H1 (cell line): Measurements from ENCODE around the gene THADA. TPM values are rescaled to one million over a fixed set of nuclear protein-coding genes. Genes with fewer than 3 reads are reported as not detected.

Experiments used
- CTCF ChIA-PET: fragments of 300-600 bp; sonication (Branson Sonifier 250); formaldehyde crosslinking; loops from one replicate; lab custom pipeline; 2021; ENCODE audit not compliant: partially characterized antibody; lab: Charles Lee
- POLR2A ChIA-PET: fragments of 300-600 bp; sonication (Branson Sonifier 250); formaldehyde crosslinking; loops from one replicate; lab custom pipeline; 2021; ENCODE audit warnings: inconsistent platforms; ENCODE audit not compliant: partially characterized antibody; lab: Charles Lee
- DNase-seq, 2 experiments: peaks; one replicate each; pipeline versions ENCODE4 v3.0.0 to v3.0.0-alpha.2; 2010 to 2022; ENCODE audit warnings: low spot score in 2 of 2, low read depth in 1 of 2, mixed read lengths in 1 of 2
- FAIRE-seq: peaks from 2 replicates; lab custom pipeline; 2011; peaks lifted over from hg19 to GRCh38; lab: Jason Lieb, UNC
- H2AFZ ChIP-seq: 2 replicates; pipeline ENCODE4 v1.8.1; 2012; ENCODE audit warnings: low read length, inconsistent platforms
- H2AK5ac ChIP-seq: 2 replicates; pipeline ENCODE4 v1.6.1; 2013; ENCODE audit warnings: low read depth, low read length
- H2BK120ac ChIP-seq: replicated peaks from 2 replicates; pipeline ENCODE3; 2013; ENCODE audit warnings: low read depth, low read length, inconsistent platforms
- H2BK12ac ChIP-seq: 2 replicates; pipeline ENCODE4 v1.6.1; 2013; ENCODE audit warnings: low read depth, low read length
- H2BK15ac ChIP-seq: 2 replicates; pipeline ENCODE4 v1.6.1; 2013; ENCODE audit warnings: low read length
- H2BK20ac ChIP-seq: 2 replicates; pipeline ENCODE4 v1.6.1; 2013; ENCODE audit warnings: low read length
- H2BK5ac ChIP-seq: 2 replicates; pipeline ENCODE4 v1.6.1; 2013; ENCODE audit warnings: low read depth, low read length
- H3K14ac ChIP-seq: 2 replicates; pipeline ENCODE4 v1.6.1; 2013; ENCODE audit warnings: inconsistent platforms; ENCODE audit not compliant: insufficient read length
- H3K18ac ChIP-seq: 2 replicates; pipeline ENCODE4 v1.6.1; 2013; ENCODE audit warnings: low read length; ENCODE audit errors: extremely low read depth
- H3K23ac ChIP-seq: 2 replicates; pipeline ENCODE4 v1.6.1; 2013; ENCODE audit warnings: inconsistent platforms; ENCODE audit not compliant: insufficient read length
- H3K23me2 ChIP-seq: 2 replicates; pipeline ENCODE4 v1.6.1; 2013; ENCODE audit warnings: low read depth, low read length
- H3K27ac ChIP-seq: 2 replicates; pipeline ENCODE4 v1.6.1; 2011; ENCODE audit warnings: low read depth, low read length, inconsistent platforms
- H3K27me3 ChIP-seq, 4 experiments: replicated peaks in 1 of 4; 1 replicate in 1 of 4; 2 replicates in 3 of 4; pipeline versions ENCODE4 v1.6.1 to v1.8.1; 2011 to 2013; ENCODE audit warnings: low read length in 3 of 4, mild to moderate bottlenecking in 3 of 4, inconsistent platforms in 2 of 4, mixed read lengths in 2 of 4, moderate library complexity in 1 of 4; ENCODE audit not compliant: control insufficient read depth in 3 of 4, insufficient read depth in 3 of 4; ENCODE audit errors: extremely low read depth in 1 of 4
- H3K36me3 ChIP-seq, 4 experiments: 2 replicates each; pipeline versions ENCODE4 v1.6.1 to v1.8.1; 2011 to 2013; ENCODE audit warnings: mild to moderate bottlenecking in 4 of 4, low read length in 3 of 4, moderate library complexity in 2 of 4, control low read depth in 1 of 4, inconsistent platforms in 1 of 4; ENCODE audit not compliant: insufficient read depth in 4 of 4, control insufficient read depth in 2 of 4
- H3K4ac ChIP-seq: replicated peaks from 2 replicates; pipeline ENCODE3; 2013; ENCODE audit warnings: low read length, low read depth, mixed read lengths, inconsistent platforms; ENCODE audit not compliant: insufficient read length
- H3K4me1 ChIP-seq, 4 experiments: replicated peaks in 1 of 4; 1 replicate in 1 of 4; 2 replicates in 3 of 4; pipeline versions ENCODE4 v1.6.1 to v1.8.1; 2011 to 2013; ENCODE audit warnings: low read length in 3 of 4, inconsistent platforms in 2 of 4, mixed read lengths in 1 of 4; ENCODE audit not compliant: insufficient read depth in 4 of 4, control insufficient read depth in 3 of 4
- H3K4me2 ChIP-seq, 2 experiments: 2 replicates each; pipeline versions ENCODE4 v1.6.1 to v1.8.1; 2011 to 2013; ENCODE audit warnings: low read depth in 2 of 2, low read length in 2 of 2, control low read depth in 1 of 2, inconsistent platforms in 1 of 2, mild to moderate bottlenecking in 1 of 2; ENCODE audit not compliant: insufficient read depth in 1 of 2
- H3K4me3 ChIP-seq, 4 experiments: fragments of 200-600, 300-600 bp in 1 of 4; sonication (generic), shearing (Covaris generic), sonication (Bioruptor Twin) in 1 of 4; 2 replicates each; pipeline versions ENCODE4 v1.5.1 to v1.8.1; 2011 to 2016; ENCODE audit warnings: low read length in 4 of 4, low read depth in 3 of 4, control low read depth in 2 of 4, inconsistent platforms in 2 of 4, mild to moderate bottlenecking in 2 of 4, mixed read lengths in 1 of 4, moderate library complexity in 1 of 4; ENCODE audit not compliant: insufficient read depth in 2 of 4; ENCODE audit errors: extremely low read depth in 1 of 4
- H3K56ac ChIP-seq: replicated peaks from 2 replicates; pipeline ENCODE3; 2013; ENCODE audit warnings: low read depth, mild to moderate bottlenecking, mixed read lengths, low read length, inconsistent platforms; ENCODE audit not compliant: insufficient read length
- H3K79me1 ChIP-seq: 2 replicates; pipeline ENCODE4 v1.6.1; 2013; ENCODE audit warnings: low read depth, low read length, control low read depth
- H3K79me2 ChIP-seq, 2 experiments: 2 replicates each; pipeline versions ENCODE4 v1.6.1 to v1.8.1; 2012 to 2013; ENCODE audit warnings: low read length in 2 of 2, mild to moderate bottlenecking in 2 of 2, inconsistent platforms in 1 of 2; ENCODE audit not compliant: insufficient read depth in 2 of 2, control insufficient read depth in 1 of 2
- H3K9ac ChIP-seq, 4 experiments: replicated peaks in 1 of 4; 1 replicate in 1 of 4; 2 replicates in 3 of 4; pipeline versions ENCODE4 v1.6.1 to v1.8.1; 2011 to 2013; ENCODE audit warnings: low read depth in 3 of 4, low read length in 3 of 4, control low read depth in 2 of 4, mild to moderate bottlenecking in 2 of 4, moderate library complexity in 2 of 4, inconsistent platforms in 1 of 4; ENCODE audit errors: extremely low read depth in 1 of 4
- H3K9me3 ChIP-seq, 2 experiments: 2 replicates each; pipeline versions ENCODE4 v1.6.1 to v1.8.1; 2012 to 2013; ENCODE audit warnings: mild to moderate bottlenecking in 2 of 2, moderate library complexity in 2 of 2, control low read depth in 1 of 2, inconsistent platforms in 1 of 2, low read depth in 1 of 2, low read length in 1 of 2, mixed read lengths in 1 of 2; ENCODE audit not compliant: insufficient read depth in 2 of 2
- H4K20me1 ChIP-seq, 2 experiments: replicated peaks in 1 of 2; 2 replicates each; pipeline versions ENCODE3 to v1.8.1; 2011 to 2013; ENCODE audit warnings: inconsistent platforms in 2 of 2, low read length in 2 of 2, mild to moderate bottlenecking in 1 of 2; ENCODE audit not compliant: insufficient read depth in 2 of 2, control insufficient read depth in 1 of 2
- H4K5ac ChIP-seq: 2 replicates; pipeline ENCODE4 v1.6.1; 2013; ENCODE audit warnings: low read length, low read depth, mixed read lengths, inconsistent platforms; ENCODE audit not compliant: insufficient read length
- H4K8ac ChIP-seq: 2 replicates; pipeline ENCODE4 v1.8.0; 2013; ENCODE audit warnings: mild to moderate bottlenecking, moderate library complexity, low read length, inconsistent platforms; ENCODE audit not compliant: insufficient read depth; ENCODE audit errors: extremely low read depth
- H4K91ac ChIP-seq: replicated peaks from 2 replicates; pipeline ENCODE3; 2013; ENCODE audit warnings: low read length, mixed read lengths, inconsistent platforms; ENCODE audit not compliant: insufficient read length
- BRCA1 ChIP-seq: IDR thresholded peaks from 2 replicates; pipeline ENCODE4 v1.6.1; 2012; ENCODE audit warnings: low read depth, low read length, improper control_type of control experiment
- CBX8 ChIP-seq: fragments of 300-800, 300-1000 bp; sonication (generic); IDR thresholded peaks from 2 replicates; pipeline ENCODE4 v1.7.1; 2016; ENCODE audit warnings: low read depth, low read length, borderline replicate concordance
- E2F6 ChIP-seq: IDR thresholded peaks from 2 replicates; pipeline ENCODE4 v1.6.1; 2012; ENCODE audit warnings: inconsistent platforms
- FOSL1 ChIP-seq: IDR thresholded peaks from 2 replicates; pipeline ENCODE4 v1.6.1; 2011; ENCODE audit warnings: mild to moderate bottlenecking, low read depth, low read length, moderate library complexity; ENCODE audit not compliant: insufficient read depth
- JUND ChIP-seq: IDR thresholded peaks from 2 replicates; pipeline ENCODE4 v1.6.1; 2011; ENCODE audit warnings: mild to moderate bottlenecking, improper control_type of control experiment, low read length
- NANOG ChIP-seq: IDR thresholded peaks from 2 replicates; pipeline ENCODE4 v1.6.1; 2011; ENCODE audit warnings: low read length, low read depth, mild to moderate bottlenecking, inconsistent platforms; ENCODE audit not compliant: insufficient read depth, poor library complexity, severe bottlenecking
- RFX5 ChIP-seq: IDR thresholded peaks from 2 replicates; pipeline ENCODE4 v1.6.1; 2011; ENCODE audit warnings: low read depth, low read length, improper control_type of control experiment, borderline replicate concordance
- SIN3A ChIP-seq, 2 experiments: IDR thresholded peaks in 1 of 2; conservative IDR thresholded peaks in 1 of 2; 2 replicates each; pipeline ENCODE4 v1.6.1; 2011 to 2012; ENCODE audit warnings: low read length in 2 of 2, improper control_type of control experiment in 1 of 2, low read depth in 1 of 2, mild to moderate bottlenecking in 1 of 2
- SP2 ChIP-seq: IDR thresholded peaks from 2 replicates; pipeline ENCODE4 v1.6.1; 2012; ENCODE audit warnings: mild to moderate bottlenecking, low read length, inconsistent platforms
- TAF7 ChIP-seq: optimal IDR thresholded peaks from 2 replicates; pipeline ENCODE3; 2011; ENCODE audit warnings: low read depth, mild to moderate bottlenecking, inconsistent platforms, low read length, moderate library complexity, borderline replicate concordance
- WGBS, 2 experiments: shearing (Covaris generic) in 1 of 2; methylation state at CpG; one replicate each; pipeline versions ENCODE4 v1.1.6 to v1.1.7; 2013 to 2015; ENCODE audit warnings: low lambda C conversion rate in 2 of 2, mixed read lengths in 2 of 2, inconsistent platforms in 1 of 2, low coverage in 1 of 2, missing lambda C conversion rate in 1 of 2; ENCODE audit not compliant: insufficient replicate concordance in 2 of 2, insufficient coverage in 1 of 2, insufficient read length in 1 of 2; ENCODE audit errors: extremely low coverage in 1 of 2, missing lambda C conversion rate in 1 of 2; 5-methylcytosine and 5-hydroxymethylcytosine counted together
- polyA plus RNA-seq, 7 experiments: library from polyadenylated mRNA; depleted of rRNA in 3 of 7; stranded (reverse) in 5 of 7; unstranded in 2 of 7; fragments of >200 nt in 5 of 7; fragments of 200-250 nt in 2 of 7; gene quantifications; 1 replicate in 5 of 7; 2 replicates in 1 of 7; 4 replicates in 1 of 7; pipeline versions ENCODE4 v1.2.1 to v1.2.3, GENCODE V29; 2011 to 2013; ENCODE audit warnings: missing spikeins in 2 of 7, mixed read lengths in 2 of 7
- total RNA-seq: library from RNA; stranded (reverse); fragmentation: NEBNext Ultra II Directional; extraction: Animal tissue kit (Norgen Biotek cat#: 25700); gene quantifications from 2 replicates; pipeline ENCODE4 v1.2.1, GENCODE V29; 2021

The THADA gene
- total and polyA plus RNA-seq, 2 of the 8 experiments (the other 6 are each of a cell fraction or from before 2014, with no cell fraction given): 22.4 to 26.8 TPM

DNA sequence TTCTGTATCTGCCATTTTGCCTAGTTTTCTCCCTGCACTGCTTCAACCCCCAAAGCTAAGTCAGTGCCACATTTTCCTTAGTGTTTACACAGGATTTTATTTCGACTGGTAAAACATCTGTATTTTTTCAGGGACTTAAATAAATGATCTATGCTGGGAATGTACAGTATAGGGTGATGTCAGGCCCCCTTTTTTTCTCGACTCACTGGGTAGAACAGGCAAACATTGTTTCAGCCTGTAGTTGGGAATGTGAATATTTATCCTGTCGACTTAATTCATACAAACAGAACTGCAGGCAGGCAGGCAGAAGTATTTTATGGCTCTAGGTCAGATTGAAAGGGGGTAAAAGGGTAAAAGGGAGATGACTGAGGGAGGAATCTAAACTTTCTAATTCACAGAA, 245.9 kb downstream of the THADA start:
- no peak overlapping the region for H3K18ac ChIP-seq
- no peaks in the 10 kb centered on the region for H3K79me1 ChIP-seq
- H3K27ac ChIP-seq: no peak overlapping the region
- H2AK5ac ChIP-seq: no peak overlapping the region
- no peak overlapping the region for H3K4me2 ChIP-seq
- no peaks in the 10 kb centered on the region for H3K9me3 ChIP-seq
- H2AFZ ChIP-seq: no peak overlapping the region
- TF ChIP-seq TAF7 (no peak), BRCA1 (no peak), CBX8 (no peak), FOSL1 (no peak), E2F6 (no peak), NANOG (no peak), RFX5 (no peak), SIN3A (conservative IDR thresholded peaks at IDR 0.05 in 1 of 2, IDR thresholded peaks at IDR 0.05 in 1 of 2; ENCODE audit: low read depth in 1 of 2, low read length in 2 of 2) (no peak), JUND (no peak), SP2 (no peak)
- H4K20me1 ChIP-seq: no peaks in the 10 kb centered on the region
- H4K91ac ChIP-seq: no peak overlapping the region
- H2BK12ac ChIP-seq: no peak overlapping the region
- no peaks in the 10 kb centered on the region for H3K27me3 ChIP-seq
- H2BK15ac ChIP-seq: no peak overlapping the region
- no peak overlapping the region for H3K4ac ChIP-seq
- no peak overlapping the region for H4K8ac ChIP-seq
- H3K4me1 ChIP-seq: peaks cover 4 to 17% (median 12%) of the 10 kb centered on the region in 4 experiments; a peak in 6 of 7 replicates
- no peak for DNase-seq
- no peaks in the 10 kb centered on the region for H3K23me2 ChIP-seq
- ChIA-PET POLR2A (no interaction called here), CTCF (interaction anchor here (1.7 kb wide), 1 partner anchor 19 kb away, joined by 5 read pairs; no protein-coding TSS in a partner anchor)
- no peak overlapping the region for H3K14ac ChIP-seq
- no peak overlapping the region for H3K56ac ChIP-seq
- 90% methylated on average over 3 of the region's 3 CpGs; no CpG with 5 or more reads in 1 of the 2 experiments for WGBS, 2 experiments
- H2BK20ac ChIP-seq: no peak overlapping the region
- H3K23ac ChIP-seq: no peak overlapping the region
- no peaks in the 10 kb centered on the region for H3K79me2 ChIP-seq
- no peak overlapping the region for H2BK120ac ChIP-seq
- no peak overlapping the region for H4K5ac ChIP-seq
- no peak overlapping the region for H3K4me3 ChIP-seq
- H2BK5ac ChIP-seq: no peak overlapping the region
- no peak for FAIRE-seq
- no peaks in the 10 kb centered on the region for H3K36me3 ChIP-seq
- no peak overlapping the region for H3K9ac ChIP-seq
